Caki2 (cell line): ENCODE data around the gene TRIP10. TPM values are rescaled to one million over a fixed set of nuclear protein-coding genes. Genes with fewer than 3 reads are reported as not detected.
"Not testable (repeated sequence)": the region's sequence is repeated elsewhere in the genome, so short reads cannot be mapped to it uniquely, and the experiment has no call there.

Experiments
- DNase-seq: peaks from one replicate; pipeline ENCODE4 v3.0.0-alpha.2; 2015; ENCODE audit warnings: low read depth
- in situ Hi-C: cut with HindIII; loops from 2 replicates; pipeline ENCODE4 v1.10.0; 2016; ENCODE audit warnings: low sequenced_read_pairs, low pct_unique_long_range_greater_than_20kb, mixed read lengths
- total RNA-seq: library from RNA; depleted of rRNA; stranded (reverse); fragments of >200 nt; shearing (Covaris generic); gene quantifications from 2 replicates; pipeline ENCODE4 v1.2.3, GENCODE V29; 2014; ENCODE audit warnings: low replicate concordance

Gene TRIP10
- total RNA-seq, 1 experiment from 2014 or later, result 50.5 TPM

- no peak for DNase-seq
- in situ Hi-C loops, result no loop called here
These were observed 35.6 kb downstream of the TRIP10 start for GRCh38 chr19:6774821-6775707.

- in situ Hi-C loops, result not testable (repeated sequence)
These were observed 36.6 kb downstream of the TRIP10 start for GRCh38 chr19:6776045-6776444.

GRCh38 chr19:6776999-6777398, 37.5 kb downstream of the TRIP10 start:
- in situ Hi-C loops, result no loop called here
- DNase-seq, result no peak

More at GRCh38 chr19:6776045-6776444, 36.6 kb downstream of the TRIP10 start:
- DNase-seq, result not testable (repeated sequence)

GRCh38 chr19:6777434-6777833, 38.0 kb downstream of the TRIP10 start:
- no peak for DNase-seq
- in situ Hi-C loops, result no loop called here

- no peak for DNase-seq
- in situ Hi-C loops, result no loop called here
These were observed 38.9 kb downstream of the TRIP10 start for GRCh38 chr19:6778386-6778785.

- in situ Hi-C loops, result no loop called here
- DNase-seq, result no peak
These were observed 39.7 kb downstream of the TRIP10 start for GRCh38 chr19:6779206-6779605.

- in situ Hi-C loops, result no loop called here
- DNase-seq, result no peak
These were observed 47.9 kb downstream of the TRIP10 start for GRCh38 chr19:6787393-6787792.

GRCh38 chr19:6788896-6789295, 49.4 kb downstream of the TRIP10 start:
- DNase-seq, result no peak
- in situ Hi-C loops, result no loop called here

GRCh38 chr19:6790194-6791128, 51.0 kb downstream of the TRIP10 start:
- DNase-seq, result no peak
- in situ Hi-C loops, result no loop called here

- in situ Hi-C loops, result no loop called here
- no peak for DNase-seq
These were observed 51.8 kb downstream of the TRIP10 start for GRCh38 chr19:6791237-6791636.

- no peak for DNase-seq
- in situ Hi-C loops, result no loop called here
These were observed 53.9 kb downstream of the TRIP10 start for GRCh38 chr19:6793411-6793810.

GRCh38 chr19:6793973-6794372, 54.5 kb downstream of the TRIP10 start:
- in situ Hi-C loops, result no loop called here
- DNase-seq, result no peak

GRCh38 chr19:6794686-6795431, 55.4 kb downstream of the TRIP10 start:
- in situ Hi-C loops, result no loop called here
- DNase-seq, result no peak

- no peak for DNase-seq
- in situ Hi-C loops, result no loop called here
These were observed 56.8 kb downstream of the TRIP10 start for GRCh38 chr19:6796278-6796677.

GRCh38 chr19:6797646-6798045, 58.2 kb downstream of the TRIP10 start:
- no peak for DNase-seq
- in situ Hi-C loops, result no loop called here

GRCh38 chr19:6800160-6800790, 60.8 kb downstream of the TRIP10 start:
- in situ Hi-C loops, DNase-seq: not testable (repeated sequence)

GRCh38 chr19:6800991-6801484, 61.6 kb downstream of the TRIP10 start:
- peak; percentile 47 for DNase-seq
- in situ Hi-C loops, result no loop called here
